ENCODE measurements around the gene PIKFYVE.

PIKFYVE gene

GRCh38 chr2:208319391-208319790 lies 53.3 kb downstream of the PIKFYVE start:
- Histone ChIP-seq H4K20me1 (ENCODE audit: insufficient read depth, low read length) (peaks cover 23% of the 10 kb centered on the region), H3K36me3 (replicated peaks; ENCODE audit: low read depth, low read length) (peaks cover 46% of the 10 kb centered on the region), H3K27ac (ENCODE audit: low read length) (no peak overlapping the region), H3K9ac (ENCODE audit: low read length) (no peak overlapping the region), H3K4me2 (ENCODE audit: low read length) (no peak overlapping the region), H3K27me3 (ENCODE audit: low read depth, low read length) (no peaks in the 10 kb centered on the region), H3K4me3 (ENCODE audit: low read length) (no peak overlapping the region), H2AFZ (ENCODE audit: low read depth, low read length) (no peak overlapping the region), H3K9me3 (ENCODE audit: insufficient read depth, low read length) (no peaks in the 10 kb centered on the region), H3K4me1 (ENCODE audit: low read length) (peaks cover 32% of the 10 kb centered on the region), H3K79me2 (ENCODE audit: low read length) (peaks cover 7% of the 10 kb centered on the region; the same call in 1 of the 2 replicates)
- TF ChIP-seq, protein P1, sequence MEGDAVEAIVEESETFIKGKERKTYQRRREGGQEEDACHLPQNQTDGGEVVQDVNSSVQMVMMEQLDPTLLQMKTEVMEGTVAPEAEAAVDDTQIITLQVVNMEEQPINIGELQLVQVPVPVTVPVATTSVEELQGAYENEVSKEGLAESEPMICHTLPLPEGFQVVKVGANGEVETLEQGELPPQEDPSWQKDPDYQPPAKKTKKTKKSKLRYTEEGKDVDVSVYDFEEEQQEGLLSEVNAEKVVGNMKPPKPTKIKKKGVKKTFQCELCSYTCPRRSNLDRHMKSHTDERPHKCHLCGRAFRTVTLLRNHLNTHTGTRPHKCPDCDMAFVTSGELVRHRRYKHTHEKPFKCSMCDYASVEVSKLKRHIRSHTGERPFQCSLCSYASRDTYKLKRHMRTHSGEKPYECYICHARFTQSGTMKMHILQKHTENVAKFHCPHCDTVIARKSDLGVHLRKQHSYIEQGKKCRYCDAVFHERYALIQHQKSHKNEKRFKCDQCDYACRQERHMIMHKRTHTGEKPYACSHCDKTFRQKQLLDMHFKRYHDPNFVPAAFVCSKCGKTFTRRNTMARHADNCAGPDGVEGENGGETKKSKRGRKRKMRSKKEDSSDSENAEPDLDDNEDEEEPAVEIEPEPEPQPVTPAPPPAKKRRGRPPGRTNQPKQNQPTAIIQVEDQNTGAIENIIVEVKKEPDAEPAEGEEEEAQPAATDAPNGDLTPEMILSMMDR (IDR thresholded peaks at IDR 0.05; ENCODE audit: low read depth, low read length), result no peak
- no peak for TF ChIP-seq EZH2phosphoT487 (IDR thresholded peaks at IDR 0.05; ENCODE audit: low read depth)

GRCh38 chr2:208320686-208321085 lies 54.6 kb downstream of the PIKFYVE start:
- Histone ChIP-seq H3K4me3 (ENCODE audit: low read length) (no peak overlapping the region), H3K4me1 (ENCODE audit: low read length) (peaks cover 20% of the 10 kb centered on the region), H3K27me3 (ENCODE audit: low read depth, low read length) (no peaks in the 10 kb centered on the region), H3K9me3 (ENCODE audit: insufficient read depth, low read length) (no peaks in the 10 kb centered on the region), H4K20me1 (ENCODE audit: insufficient read depth, low read length) (peaks cover 17% of the 10 kb centered on the region; the same call in 1 of the 2 replicates), H3K27ac (ENCODE audit: low read length) (no peak overlapping the region), H3K36me3 (replicated peaks; ENCODE audit: low read depth, low read length) (peaks cover 51% of the 10 kb centered on the region), H2AFZ (ENCODE audit: low read depth, low read length) (no peak overlapping the region), H3K4me2 (ENCODE audit: low read length) (no peak overlapping the region), H3K79me2 (ENCODE audit: low read length) (peaks cover 7% of the 10 kb centered on the region; the same call in 1 of the 2 replicates), H3K9ac (ENCODE audit: low read length) (no peak overlapping the region)
- TF ChIP-seq, protein P1 (IDR thresholded peaks at IDR 0.05; ENCODE audit: low read depth, low read length), result no peak
- no peak for TF ChIP-seq EZH2phosphoT487 (IDR thresholded peaks at IDR 0.05; ENCODE audit: low read depth)

- Histone ChIP-seq H3K36me3 (replicated peaks; ENCODE audit: low read depth, low read length) (peaks cover 56% of the 10 kb centered on the region), H3K4me1 (ENCODE audit: low read length) (no peaks in the 10 kb centered on the region; the same call in 1 of the 2 replicates), H3K27me3 (ENCODE audit: low read depth, low read length) (no peaks in the 10 kb centered on the region), H3K4me3 (ENCODE audit: low read length) (no peak overlapping the region), H3K9me3 (ENCODE audit: insufficient read depth, low read length) (no peaks in the 10 kb centered on the region), H3K4me2 (ENCODE audit: low read length) (no peak overlapping the region), H3K79me2 (ENCODE audit: low read length) (no peaks in the 10 kb centered on the region; the same call in 1 of the 2 replicates), H2AFZ (ENCODE audit: low read depth, low read length) (no peak overlapping the region), H3K9ac (ENCODE audit: low read length) (no peak overlapping the region), H3K27ac (ENCODE audit: low read length) (no peak overlapping the region), H4K20me1 (ENCODE audit: insufficient read depth, low read length) (peaks cover 2% of the 10 kb centered on the region; the same call in 1 of the 2 replicates)
- no peak for TF ChIP-seq EZH2phosphoT487 (IDR thresholded peaks at IDR 0.05; ENCODE audit: low read depth)
- TF ChIP-seq, protein P1 (IDR thresholded peaks at IDR 0.05; ENCODE audit: low read depth, low read length), result no peak
Measured at GRCh38 chr2:208326016-208326415, 60.0 kb downstream of the PIKFYVE start.

DNA sequence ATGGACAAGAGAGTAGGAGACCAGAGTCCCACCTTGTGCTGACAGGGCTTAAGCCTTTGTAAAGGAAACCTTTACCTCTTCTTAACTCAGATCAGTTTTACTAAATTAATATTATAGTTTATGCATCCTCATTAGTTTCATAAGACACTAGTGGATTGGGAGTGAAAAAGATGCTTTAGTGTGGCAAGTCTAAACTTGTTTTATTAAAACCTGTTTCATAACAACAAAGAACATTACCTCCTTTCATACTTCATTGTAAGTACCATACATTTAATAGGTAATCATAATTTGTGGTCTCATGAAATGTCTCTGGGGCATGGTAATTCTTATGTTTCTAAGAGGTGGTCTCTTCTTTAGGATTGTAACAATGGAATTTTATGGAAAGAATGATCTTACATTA lies 63.4 kb downstream of the PIKFYVE start:
- Histone ChIP-seq H4K20me1 (ENCODE audit: insufficient read depth, low read length) (no peaks in the 10 kb centered on the region), H3K4me2 (ENCODE audit: low read length) (no peak overlapping the region), H3K4me1 (ENCODE audit: low read length) (no peaks in the 10 kb centered on the region), H3K9me3 (ENCODE audit: insufficient read depth, low read length) (no peaks in the 10 kb centered on the region), H3K27ac (ENCODE audit: low read length) (no peak overlapping the region), H2AFZ (ENCODE audit: low read depth, low read length) (no peak overlapping the region), H3K79me2 (ENCODE audit: low read length) (no peaks in the 10 kb centered on the region; the same call in 1 of the 2 replicates), H3K36me3 (replicated peaks; ENCODE audit: low read depth, low read length) (peaks cover 58% of the 10 kb centered on the region), H3K9ac (ENCODE audit: low read length) (no peak overlapping the region), H3K27me3 (ENCODE audit: low read depth, low read length) (no peaks in the 10 kb centered on the region), H3K4me3 (ENCODE audit: low read length) (no peak overlapping the region)
- TF ChIP-seq EZH2phosphoT487 (IDR thresholded peaks at IDR 0.05; ENCODE audit: low read depth), result no peak
- TF ChIP-seq, protein P1 (IDR thresholded peaks at IDR 0.05; ENCODE audit: low read depth, low read length), result no peak

Data from OCI-LY3 (cell line).